HepG2 (cell line): ENCODE data around the gene NDUFB10. TPM values are rescaled to one million over a fixed set of nuclear protein-coding genes. Genes with fewer than 3 reads are reported as not detected.

Experiments
- KAT2B ChIP-seq: fragments of 150-350 bp; IDR thresholded peaks from 2 replicates; pipeline ENCODE4 v1.6.1; 2014; ENCODE audit warnings: low read depth, low read length, borderline replicate concordance
- KAT8 ChIP-seq: IDR thresholded peaks from 2 replicates; pipeline ENCODE4 v1.6.1; 2016; ENCODE audit warnings: missing genetic modification reagents, missing compliant biosample characterization
- MTF1 ChIP-seq: sonication (generic); formaldehyde crosslinking; IDR thresholded peaks from 2 replicates; pipeline ENCODE4 v1.5.0; 2020; ENCODE audit warnings: missing genetic modification reagents
- PPARG ChIP-seq: conservative IDR thresholded peaks from 2 replicates; pipeline ENCODE4 v1.6.1; 2016; ENCODE audit warnings: missing biosample characterization, missing genetic modification reagents
- PTBP1 ChIP-seq: fragments of 200-400 bp; formaldehyde crosslinking; IDR thresholded peaks from 2 replicates; pipeline ENCODE4 v1.6.1; 2018; ENCODE audit warnings: low read length, low read depth; ENCODE audit not compliant: poor library complexity, severe bottlenecking
- REL ChIP-seq: sonication (generic); formaldehyde crosslinking; conservative IDR thresholded peaks from 2 replicates; pipeline ENCODE4 v1.8.0; 2022; ENCODE audit warnings: mild to moderate bottlenecking, missing genetic modification reagents, moderate library complexity
- SIX1 ChIP-seq: sonication (generic); formaldehyde crosslinking; IDR thresholded peaks from 2 replicates; pipeline ENCODE4 v1.4.0; 2020; ENCODE audit warnings: missing genetic modification reagents, borderline replicate concordance
- SP1 ChIP-seq, 2 experiments: fragments of 450-650 bp in 1 of 2; sonication (generic) in 1 of 2; formaldehyde crosslinking in 1 of 2; IDR thresholded peaks; 2 replicates each; pipeline versions ENCODE4 v1.4.0 to v1.6.1; 2016 to 2020; ENCODE audit warnings: missing genetic modification reagents in 1 of 2
- SRY ChIP-seq: sonication (generic); formaldehyde crosslinking; IDR thresholded peaks from 2 replicates; pipeline ENCODE4 v1.8.0; 2022; ENCODE audit warnings: mild to moderate bottlenecking, missing genetic modification reagents
- ZFP91 ChIP-seq: sonication (generic); formaldehyde crosslinking; IDR thresholded peaks from 2 replicates; pipeline ENCODE4 v1.9.0; 2022; ENCODE audit warnings: missing genetic modification reagents, mild to moderate bottlenecking, borderline replicate concordance
- ZNF24 ChIP-seq: fragments of 450-650 bp; IDR thresholded peaks from 2 replicates; pipeline ENCODE4 v1.6.1; 2017; ENCODE audit warnings: antibody characterized with exemption, mild to moderate bottlenecking
- polyA plus RNA-seq, 8 experiments: library from polyadenylated mRNA; depleted of rRNA in 3 of 8; stranded (reverse) in 7 of 8; unstranded in 1 of 8; fragments of >200 nt; fragmentation: Illumina TruSeq in 4 of 8; extraction: Trizol in 4 of 8; gene quantifications; 2 replicates each; pipeline versions ENCODE4 v1.2.1 to v1.2.3, GENCODE V29; 2011 to 2016; ENCODE audit warnings: low read depth in 4 of 8, missing spikeins in 1 of 8, mixed read lengths in 1 of 8; ENCODE audit not compliant: insufficient read depth in 1 of 8
- total RNA-seq, 5 experiments: library from RNA; depleted of rRNA; stranded (reverse); fragments of >200 nt; fragmentation: Illumina TruSeq; extraction: Trizol; gene quantifications; 2 replicates each; pipeline ENCODE4 v1.2.3, GENCODE V29; 2016; ENCODE audit warnings: low read depth in 1 of 5
- TF ChIP-seq, protein P1 (sequence below): sonication (generic); formaldehyde crosslinking; IDR thresholded peaks from 2 replicates; pipeline ENCODE4 v1.5.0; 2020; ENCODE audit warnings: missing genetic modification reagents
- TF ChIP-seq, protein P2 (sequence below): sonication (generic); formaldehyde crosslinking; IDR thresholded peaks from 2 replicates; pipeline ENCODE4 v1.5.1; 2020; ENCODE audit warnings: missing genetic modification reagents, mild to moderate bottlenecking, borderline replicate concordance
- TF ChIP-seq, protein P3 (sequence below): sonication (generic); formaldehyde crosslinking; IDR thresholded peaks from 2 replicates; pipeline ENCODE4 v1.5.1; 2020; ENCODE audit warnings: mild to moderate bottlenecking, missing genetic modification reagents
- TF ChIP-seq, protein P4 (sequence below): sonication (generic); formaldehyde crosslinking; IDR thresholded peaks from 2 replicates; pipeline ENCODE4 v1.5.0; 2020; ENCODE audit warnings: missing genetic modification reagents, mild to moderate bottlenecking, borderline replicate concordance
- TF ChIP-seq, protein P5 (sequence below): sonication (generic); formaldehyde crosslinking; IDR thresholded peaks from 2 replicates; pipeline ENCODE4 v1.4.0; 2020; ENCODE audit warnings: missing genetic modification reagents

The NDUFB10 gene
- total and polyA plus RNA-seq, 2 of the 13 experiments (the other 11 are each of a cell fraction or from before 2014, with no cell fraction given): 68.6 to 157 TPM

- peak; percentile 89 for TF ChIP-seq ZFP91
- no peak for TF ChIP-seq REL (CRISPR knock-in tag)
- TF ChIP-seq, protein P1, sequence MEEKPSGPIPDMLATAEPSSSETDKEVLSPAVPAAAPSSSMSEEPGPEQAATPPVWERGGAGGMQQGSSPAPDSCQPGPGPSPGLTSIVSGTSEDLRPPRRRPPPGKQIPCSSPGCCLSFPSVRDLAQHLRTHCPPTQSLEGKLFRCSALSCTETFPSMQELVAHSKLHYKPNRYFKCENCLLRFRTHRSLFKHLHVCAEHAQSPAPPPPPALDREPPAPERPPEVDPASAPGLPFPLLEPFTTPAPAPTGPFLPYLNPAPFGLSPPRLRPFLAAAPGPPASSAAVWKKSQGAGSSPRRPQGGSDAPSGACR (CRISPR knock-in tag): no peak; the same call in 1 of the 2 replicates
- TF ChIP-seq PPARG (CRISPR knock-in tag): 0 out of 2 replicates have a peak, but pooled peaks have one; percentile 42
- TF ChIP-seq, protein P2, sequence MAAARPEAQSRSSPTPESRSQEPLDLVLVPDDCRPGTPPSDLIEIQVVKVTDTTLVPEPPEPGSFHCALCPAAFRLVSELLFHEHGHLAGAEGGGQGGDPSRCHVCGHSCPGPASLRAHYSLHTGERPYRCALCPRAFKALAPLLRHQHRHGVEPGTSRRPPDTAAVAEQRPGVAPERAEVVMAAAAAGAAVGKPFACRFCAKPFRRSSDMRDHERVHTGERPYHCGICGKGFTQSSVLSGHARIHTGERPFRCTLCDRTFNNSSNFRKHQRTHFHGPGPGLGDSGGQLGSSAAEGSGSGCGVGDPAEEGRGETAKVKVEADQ (CRISPR knock-in tag): no peak
- no peak for TF ChIP-seq SP1 (IDR thresholded peaks at IDR 0.05)
- no peak for TF ChIP-seq SP1 (CRISPR knock-in tag; IDR thresholded peaks at IDR 0.05)
- no peak for TF ChIP-seq PTBP1
- TF ChIP-seq, protein P3, sequence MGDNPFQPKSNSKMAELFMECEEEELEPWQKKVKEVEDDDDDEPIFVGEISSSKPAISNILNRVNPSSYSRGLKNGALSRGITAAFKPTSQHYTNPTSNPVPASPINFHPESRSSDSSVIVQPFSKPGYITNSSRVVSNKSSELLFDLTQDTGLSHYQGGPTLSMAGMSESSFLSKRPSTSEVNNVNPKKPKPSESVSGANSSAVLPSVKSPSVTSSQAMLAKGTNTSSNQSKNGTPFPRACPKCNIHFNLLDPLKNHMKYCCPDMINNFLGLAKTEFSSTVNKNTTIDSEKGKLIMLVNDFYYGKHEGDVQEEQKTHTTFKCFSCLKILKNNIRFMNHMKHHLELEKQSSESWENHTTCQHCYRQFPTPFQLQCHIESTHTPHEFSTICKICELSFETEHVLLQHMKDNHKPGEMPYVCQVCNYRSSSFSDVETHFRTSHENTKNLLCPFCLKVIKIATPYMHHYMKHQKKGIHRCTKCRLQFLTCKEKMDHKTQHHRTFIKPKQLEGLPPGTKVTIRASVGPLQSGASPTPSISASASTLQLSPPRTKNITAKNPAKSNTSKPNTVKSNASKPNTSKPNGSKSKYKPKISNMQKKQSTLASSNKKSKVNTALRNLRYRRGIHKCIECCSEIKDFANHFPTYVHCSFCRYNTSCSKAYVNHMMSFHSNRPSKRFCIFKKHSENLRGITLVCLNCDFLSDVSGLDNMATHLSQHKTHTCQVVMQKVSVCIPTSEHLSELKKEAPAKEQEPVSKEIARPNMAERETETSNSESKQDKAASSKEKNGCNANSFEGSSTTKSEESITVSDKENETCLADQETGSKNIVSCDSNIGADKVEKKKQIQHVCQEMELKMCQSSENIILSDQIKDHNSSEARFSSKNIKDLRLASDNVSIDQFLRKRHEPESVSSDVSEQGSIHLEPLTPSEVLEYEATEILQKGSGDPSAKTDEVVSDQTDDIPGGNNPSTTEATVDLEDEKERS (CRISPR knock-in tag): peak; percentile 17; the same call in 1 of the 2 replicates
- peak; percentile 58; the same call in 1 of the 2 replicates for TF ChIP-seq SRY (CRISPR knock-in tag)
- TF ChIP-seq KAT8 (CRISPR knock-in tag): peak; percentile 69
- no peak for TF ChIP-seq KAT2B
- no peak for TF ChIP-seq ZNF24
- TF ChIP-seq, protein P4, sequence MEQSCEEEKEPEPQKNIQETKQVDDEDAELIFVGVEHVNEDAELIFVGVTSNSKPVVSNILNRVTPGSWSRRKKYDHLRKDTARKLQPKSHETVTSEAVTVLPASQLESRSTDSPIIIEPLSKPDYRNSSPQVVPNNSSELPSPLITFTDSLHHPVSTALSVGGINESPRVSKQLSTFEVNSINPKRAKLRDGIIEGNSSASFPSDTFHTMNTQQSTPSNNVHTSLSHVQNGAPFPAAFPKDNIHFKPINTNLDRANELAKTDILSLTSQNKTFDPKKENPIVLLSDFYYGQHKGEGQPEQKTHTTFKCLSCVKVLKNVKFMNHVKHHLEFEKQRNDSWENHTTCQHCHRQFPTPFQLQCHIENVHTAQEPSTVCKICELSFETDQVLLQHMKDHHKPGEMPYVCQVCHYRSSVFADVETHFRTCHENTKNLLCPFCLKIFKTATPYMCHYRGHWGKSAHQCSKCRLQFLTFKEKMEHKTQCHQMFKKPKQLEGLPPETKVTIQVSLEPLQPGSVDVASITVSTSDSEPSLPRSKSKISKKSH: peak; percentile 66; the same call in 1 of the 2 replicates
- TF ChIP-seq MTF1 (CRISPR knock-in tag): no peak
- no peak for TF ChIP-seq SIX1
- TF ChIP-seq, protein P5, sequence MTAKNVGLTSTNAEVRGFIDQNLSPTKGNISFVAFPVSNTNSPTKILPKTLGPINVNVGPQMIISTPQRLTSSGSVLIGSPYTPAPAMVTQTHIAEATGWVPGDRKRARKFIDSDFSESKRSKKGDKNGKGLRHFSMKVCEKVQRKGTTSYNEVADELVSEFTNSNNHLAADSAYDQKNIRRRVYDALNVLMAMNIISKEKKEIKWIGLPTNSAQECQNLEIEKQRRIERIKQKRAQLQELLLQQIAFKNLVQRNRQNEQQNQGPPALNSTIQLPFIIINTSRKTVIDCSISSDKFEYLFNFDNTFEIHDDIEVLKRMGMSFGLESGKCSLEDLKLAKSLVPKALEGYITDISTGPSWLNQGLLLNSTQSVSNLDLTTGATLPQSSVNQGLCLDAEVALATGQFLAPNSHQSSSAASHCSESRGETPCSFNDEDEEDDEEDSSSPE (CRISPR knock-in tag): peak; percentile 76
Observed at GRCh38 chr16:1959269-1960039, at the start of gene NDUFB10 (continued).
